ENCODE results near the gene LCE3E.

DNA sequence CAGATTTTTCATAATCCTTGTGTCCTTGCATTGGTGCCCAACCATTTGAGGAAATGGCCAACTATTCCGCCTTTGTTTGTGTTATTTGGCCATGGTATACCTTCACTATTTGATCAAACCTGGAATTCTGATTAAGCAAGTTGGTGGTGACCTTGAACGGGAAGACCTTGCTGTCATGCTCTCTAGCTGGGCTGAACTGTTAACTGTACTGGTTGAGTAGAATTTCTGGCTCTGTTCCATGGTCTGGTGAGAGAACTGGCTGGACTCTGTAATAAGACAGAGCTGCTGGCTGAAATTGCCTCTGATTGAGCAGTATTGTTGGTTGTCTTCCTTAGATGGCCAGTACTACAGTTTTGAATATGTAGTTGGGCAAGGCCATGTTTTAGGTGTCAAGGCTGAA, 30.4 kb upstream of the LCE3E start:
- TF ChIP-seq POLR2A (IDR thresholded peaks at IDR 0.05; ENCODE audit: low read length) (no peak), GATA1 (IDR thresholded peaks at IDR 0.05; ENCODE audit: low read depth, low read length) (no peak)

All from erythroblast (primary cell).